Brain microvascular endothelial cell (primary cell): ENCODE data around the gene RRAGC.

ENCODE experiments used
- DNase-seq: peaks from one replicate; pipeline ENCODE4 v3.0.0-alpha.2; 2020
- H3K27ac ChIP-seq: fragments of 250-450 bp; sonication (Bioruptor Pico); 2 replicates; pipeline ENCODE4 v1.5.1; 2020; ENCODE audit warnings: mild to moderate bottlenecking, moderate library complexity
- H3K27me3 ChIP-seq: fragments of 250-450 bp; sonication (Bioruptor Pico); replicated peaks from 2 replicates; pipeline ENCODE4 v1.5.1; 2020; ENCODE audit warnings: mild to moderate bottlenecking
- H3K36me3 ChIP-seq: fragments of 250-450 bp; sonication (Bioruptor Pico); replicated peaks from 2 replicates; pipeline ENCODE4 v1.5.1; 2020; ENCODE audit warnings: mild to moderate bottlenecking
- H3K4me3 ChIP-seq: 2 replicates; pipeline ENCODE4 v1.5.1; 2011; ENCODE audit warnings: low read depth, mild to moderate bottlenecking, control low read depth, low read length, moderate library complexity
- in situ Hi-C: cut with HindIII; loops from 2 replicates; pipeline ENCODE4 v1.10.0; 2017; ENCODE audit warnings: low sequenced_read_pairs, low pct_ligation_motif_present
- TF ChIP-seq, protein P1 (sequence below): IDR thresholded peaks from 2 replicates; pipeline ENCODE4 v1.5.1; 2011; ENCODE audit warnings: low read depth, mild to moderate bottlenecking, moderate library complexity, low read length, control low read depth, inconsistent platforms; ENCODE audit errors: missing control alignments

Gene RRAGC

DNA sequence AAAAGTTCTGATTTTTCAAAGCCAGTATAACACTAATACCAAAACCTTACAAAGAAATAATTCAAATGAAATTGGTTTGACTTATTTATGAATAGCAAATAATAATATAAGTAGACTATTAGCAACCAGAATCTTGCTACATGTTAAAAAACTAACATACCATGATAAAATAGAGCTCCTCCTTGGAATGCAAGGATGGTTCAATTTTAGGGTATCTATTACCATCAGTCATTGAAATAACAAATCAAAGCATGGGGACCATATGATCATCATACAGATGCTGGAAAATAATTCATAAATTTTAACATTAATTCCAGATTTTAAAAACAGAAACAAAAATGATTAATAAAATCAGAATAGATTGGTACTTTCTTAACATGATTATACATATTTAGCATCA is 66.3 kb downstream of the RRAGC start:
- TF ChIP-seq, protein P1, sequence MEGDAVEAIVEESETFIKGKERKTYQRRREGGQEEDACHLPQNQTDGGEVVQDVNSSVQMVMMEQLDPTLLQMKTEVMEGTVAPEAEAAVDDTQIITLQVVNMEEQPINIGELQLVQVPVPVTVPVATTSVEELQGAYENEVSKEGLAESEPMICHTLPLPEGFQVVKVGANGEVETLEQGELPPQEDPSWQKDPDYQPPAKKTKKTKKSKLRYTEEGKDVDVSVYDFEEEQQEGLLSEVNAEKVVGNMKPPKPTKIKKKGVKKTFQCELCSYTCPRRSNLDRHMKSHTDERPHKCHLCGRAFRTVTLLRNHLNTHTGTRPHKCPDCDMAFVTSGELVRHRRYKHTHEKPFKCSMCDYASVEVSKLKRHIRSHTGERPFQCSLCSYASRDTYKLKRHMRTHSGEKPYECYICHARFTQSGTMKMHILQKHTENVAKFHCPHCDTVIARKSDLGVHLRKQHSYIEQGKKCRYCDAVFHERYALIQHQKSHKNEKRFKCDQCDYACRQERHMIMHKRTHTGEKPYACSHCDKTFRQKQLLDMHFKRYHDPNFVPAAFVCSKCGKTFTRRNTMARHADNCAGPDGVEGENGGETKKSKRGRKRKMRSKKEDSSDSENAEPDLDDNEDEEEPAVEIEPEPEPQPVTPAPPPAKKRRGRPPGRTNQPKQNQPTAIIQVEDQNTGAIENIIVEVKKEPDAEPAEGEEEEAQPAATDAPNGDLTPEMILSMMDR: no peak
- in situ Hi-C loops: no loop called here
- no peaks in the 10 kb centered on the region for H3K36me3 ChIP-seq
- no peak overlapping the region for H3K4me3 ChIP-seq
- DNase-seq: no peak
- peaks cover 10% of the 10 kb centered on the region for H3K27me3 ChIP-seq
- no peak overlapping the region for H3K27ac ChIP-seq

DNA sequence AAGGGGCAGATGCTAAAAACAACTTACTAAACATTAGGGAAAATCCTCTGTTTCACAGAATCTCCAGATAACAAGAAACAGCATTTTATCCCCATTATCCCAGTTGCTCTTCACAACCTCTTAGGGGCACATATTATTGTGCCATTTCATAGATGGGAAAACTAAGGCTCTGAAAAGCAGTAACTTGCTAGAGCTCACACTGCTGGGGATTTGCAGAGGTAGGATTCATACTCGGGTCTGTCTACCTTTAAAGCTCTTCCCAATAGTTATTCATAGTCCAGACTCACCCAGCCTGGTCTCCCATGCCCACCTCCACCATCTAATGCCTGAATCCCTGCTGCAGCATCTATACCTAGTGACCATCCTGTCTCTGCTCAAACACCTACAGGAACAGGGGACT is 67.7 kb downstream of the RRAGC start:
- Histone ChIP-seq H3K36me3 (no peaks in the 10 kb centered on the region), H3K4me3 (no peak overlapping the region), H3K27me3 (peaks cover 10% of the 10 kb centered on the region), H3K27ac (no peak overlapping the region)
- no peak for DNase-seq
- in situ Hi-C loops: no loop called here
- TF ChIP-seq, protein P1: no peak

DNA sequence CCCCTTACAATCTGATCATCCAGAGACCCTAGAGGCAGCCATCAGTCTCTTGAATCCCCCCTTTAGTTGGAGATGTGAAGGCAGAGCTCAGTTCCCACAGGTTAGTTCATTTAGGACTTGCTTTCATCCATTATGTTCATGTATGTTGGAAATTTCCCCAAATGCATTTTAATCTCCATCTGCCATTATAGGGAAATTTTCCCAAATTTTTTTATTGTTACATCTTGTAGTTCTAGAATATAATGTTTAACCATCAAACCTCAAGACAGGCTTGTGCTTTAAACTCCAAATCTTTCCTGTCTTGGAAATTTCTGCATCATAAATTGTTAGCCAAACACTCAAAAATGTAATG is 68.4 kb downstream of the RRAGC start:
- no peak overlapping the region for H3K27ac ChIP-seq
- TF ChIP-seq, protein P1: no peak
- peaks cover 10% of the 10 kb centered on the region for H3K27me3 ChIP-seq
- no peak for DNase-seq
- no peaks in the 10 kb centered on the region for H3K36me3 ChIP-seq
- H3K4me3 ChIP-seq: no peak overlapping the region
- in situ Hi-C loops: no loop called here

DNA sequence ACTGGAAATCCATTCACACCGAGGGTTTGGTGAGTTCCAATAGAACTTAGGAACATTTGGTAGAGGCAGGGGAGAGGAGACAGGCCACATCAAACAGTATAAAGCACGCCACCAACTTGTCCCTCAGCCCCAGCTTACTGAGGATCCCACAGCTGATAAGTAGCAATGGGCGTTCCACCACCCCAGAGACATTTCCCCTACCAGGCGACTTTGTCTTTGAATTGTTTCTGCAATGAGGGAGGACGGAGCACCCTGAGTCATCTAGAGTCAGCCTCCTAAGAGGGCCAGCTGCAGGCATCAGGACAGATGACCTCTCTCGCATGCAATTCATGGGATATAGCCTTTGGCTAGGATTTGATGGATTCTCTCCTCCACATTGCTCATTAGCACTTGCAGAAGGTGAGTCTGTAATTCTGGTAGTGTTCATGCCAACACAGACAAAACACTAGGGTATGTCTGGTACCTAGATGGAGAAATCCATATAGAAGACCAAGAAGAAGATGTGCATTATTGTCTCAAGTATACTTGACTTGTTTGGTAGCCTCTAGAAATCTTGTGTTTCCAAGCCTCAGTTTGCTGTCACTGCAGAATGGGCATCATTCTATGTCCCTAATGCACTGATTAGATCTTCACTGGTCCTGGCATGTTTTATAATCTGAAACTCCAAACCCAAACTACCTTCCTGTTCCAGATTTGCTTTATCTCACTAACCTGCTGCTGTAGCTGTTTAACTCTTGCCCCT is 69.0 kb downstream of the RRAGC start:
- TF ChIP-seq, protein P1: no peak
- peaks cover 10% of the 10 kb centered on the region for H3K27me3 ChIP-seq
- H3K4me3 ChIP-seq: no peak overlapping the region
- no peak for DNase-seq
- in situ Hi-C loops: no loop called here
- no peaks in the 10 kb centered on the region for H3K36me3 ChIP-seq
- H3K27ac ChIP-seq: no peak overlapping the region

DNA sequence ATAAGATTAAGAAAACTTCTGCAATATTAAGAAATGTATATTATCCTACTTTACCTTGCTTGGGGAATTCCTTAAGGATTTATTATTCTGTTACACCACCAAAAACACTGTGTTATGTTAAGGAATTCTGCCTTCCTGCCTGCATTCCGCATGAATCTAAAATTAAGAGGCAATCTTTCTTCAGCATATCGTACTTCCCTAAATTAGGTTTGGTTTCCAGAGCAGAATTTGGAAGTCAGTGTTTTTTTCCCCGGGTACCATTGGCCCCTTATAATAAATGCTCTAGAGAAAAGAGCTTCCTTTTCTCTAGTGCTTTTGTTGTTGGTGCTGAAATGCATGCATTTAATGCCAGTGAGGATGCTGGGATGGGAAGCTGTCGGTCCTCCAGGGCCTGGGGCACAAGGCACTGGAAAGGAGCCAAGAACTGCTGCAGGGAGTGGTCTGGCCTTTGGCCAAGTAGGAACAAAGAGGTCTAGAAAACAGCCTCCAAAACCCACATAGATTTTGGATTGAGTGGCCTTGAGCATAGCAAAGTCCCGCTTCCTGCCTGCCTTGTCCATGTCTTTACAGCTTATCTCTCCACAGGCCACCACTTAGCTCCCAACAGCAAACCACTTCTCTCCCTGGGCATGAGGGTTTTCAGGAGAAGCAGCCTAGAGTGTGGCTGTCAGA is 69.9 kb downstream of the RRAGC start:
- no peak overlapping the region for H3K27ac ChIP-seq
- no peak overlapping the region for H3K4me3 ChIP-seq
- no peaks in the 10 kb centered on the region for H3K36me3 ChIP-seq
- peaks cover 12% of the 10 kb centered on the region for H3K27me3 ChIP-seq
- in situ Hi-C loops: no loop called here
- TF ChIP-seq, protein P1: no peak
- DNase-seq: no peak
